WTC11 (cell line): ENCODE measurements around the gene SUPT3H. TPM values are rescaled to one million over a fixed set of nuclear protein-coding genes. Genes with fewer than 3 reads are reported as not detected.

Experiments used
- ATAC-seq: fragments of 200-7000 bp; cut with Tn5 transposase; 2 replicates; pipeline ENCODE4 v1.10.0; 2021; ENCODE audit warnings: mild to moderate bottlenecking, moderate library complexity
- CTCF ChIA-PET: fragments of 300-600 bp; sonication (Branson Sonifier 250); formaldehyde crosslinking; loops from one replicate; lab custom pipeline; 2021; ENCODE audit warnings: antibody characterized with exemption; lab: Charles Lee
- POLR2A ChIA-PET: fragments of 350-600 bp; sonication (Branson Sonifier 250); formaldehyde crosslinking; loops from one replicate; lab custom pipeline; 2021; ENCODE audit warnings: antibody characterized with exemption; lab: Charles Lee
- DNase-seq: peaks from one replicate; pipeline ENCODE4 v3.0.0; 2021; ENCODE audit warnings: low spot score
- H3K27ac Mint-ChIP-seq: 2 replicates; pipeline ENCODE4 v1.8.0; 2021; ENCODE audit warnings: mixed read lengths
- H3K27me3 Mint-ChIP-seq: 2 replicates; pipeline ENCODE4 v1.8.0; 2021; ENCODE audit warnings: low read depth, mild to moderate bottlenecking, moderate library complexity, mixed read lengths
- H3K36me3 Mint-ChIP-seq: 2 replicates; pipeline ENCODE4 v1.8.0; 2021; ENCODE audit warnings: mixed read lengths
- H3K4me1 Mint-ChIP-seq: 2 replicates; pipeline ENCODE4 v1.8.0; 2022; ENCODE audit warnings: mixed read lengths
- H3K4me3 Mint-ChIP-seq: 2 replicates; pipeline ENCODE4 v1.8.0; 2021; ENCODE audit warnings: mild to moderate bottlenecking, moderate library complexity, mixed read lengths
- H3K9me3 Mint-ChIP-seq: 2 replicates; pipeline ENCODE4 v1.8.0; 2021; ENCODE audit warnings: mixed read lengths
- CBFB ChIP-seq: sonication (generic); formaldehyde crosslinking; IDR thresholded peaks from 2 replicates; pipeline ENCODE4 v1.8.1; 2022; ENCODE audit warnings: mild to moderate bottlenecking, low read depth, missing genetic modification reagents
- CREM ChIP-seq: sonication (generic); formaldehyde crosslinking; IDR thresholded peaks from 2 replicates; pipeline ENCODE4 v1.8.1; 2022; ENCODE audit warnings: mild to moderate bottlenecking, missing genetic modification reagents, moderate library complexity
- E2F1 ChIP-seq: sonication (generic); formaldehyde crosslinking; IDR thresholded peaks from 2 replicates; pipeline ENCODE4 v1.8.0; 2022; ENCODE audit warnings: mild to moderate bottlenecking, missing genetic modification reagents
- GRHL2 ChIP-seq: fragments of 250-450 bp; sonication (Bioruptor Pico); IDR thresholded peaks from 2 replicates; pipeline ENCODE4 v1.8.0; 2022; ENCODE audit warnings: mild to moderate bottlenecking, moderate library complexity; ENCODE audit not compliant: insufficient replicate concordance, severe bottlenecking
- GTF2I ChIP-seq: fragments of 250-450 bp; sonication (Bioruptor Pico); conservative IDR thresholded peaks from 2 replicates; pipeline ENCODE4 v1.4.0; 2021; ENCODE audit warnings: mild to moderate bottlenecking
- JAZF1 ChIP-seq: fragments of 250-450 bp; sonication (Bioruptor Pico); IDR thresholded peaks from 2 replicates; pipeline ENCODE4 v1.9.0; 2021; ENCODE audit warnings: moderate library complexity, mild to moderate bottlenecking, inconsistent platforms
- KAT7 ChIP-seq: sonication (generic); formaldehyde crosslinking; IDR thresholded peaks from 2 replicates; pipeline ENCODE4 v1.8.1; 2023; ENCODE audit warnings: missing genetic modification reagents, mild to moderate bottlenecking, borderline replicate concordance
- MAX ChIP-seq: sonication (generic); formaldehyde crosslinking; IDR thresholded peaks from 2 replicates; pipeline ENCODE4 v1.8.0; 2022; ENCODE audit warnings: mild to moderate bottlenecking, missing genetic modification reagents
- NFE2L1 ChIP-seq: sonication (generic); formaldehyde crosslinking; IDR thresholded peaks from 2 replicates; pipeline ENCODE4 v1.8.1; 2023; ENCODE audit warnings: missing genetic modification reagents
- SMAD4 ChIP-seq: sonication (generic); formaldehyde crosslinking; IDR thresholded peaks from 2 replicates; pipeline ENCODE4 v1.8.0; 2022; ENCODE audit warnings: mild to moderate bottlenecking, missing genetic modification reagents
- ZBTB21 ChIP-seq: sonication (generic); formaldehyde crosslinking; IDR thresholded peaks from 2 replicates; pipeline ENCODE4 v1.8.1; 2023; ENCODE audit warnings: mild to moderate bottlenecking, missing genetic modification reagents, borderline replicate concordance
- ZBTB43 ChIP-seq: sonication (generic); formaldehyde crosslinking; IDR thresholded peaks from 2 replicates; pipeline ENCODE4 v1.8.1; 2023; ENCODE audit warnings: mild to moderate bottlenecking, missing genetic modification reagents
- ZMAT4 ChIP-seq: fragments of 250-450 bp; sonication (Bioruptor Pico); IDR thresholded peaks from 2 replicates; pipeline ENCODE4 v1.9.0; 2021; ENCODE audit warnings: mild to moderate bottlenecking
- ZNF232 ChIP-seq: sonication (generic); formaldehyde crosslinking; IDR thresholded peaks from 2 replicates; pipeline ENCODE4 v1.8.0; 2022; ENCODE audit warnings: mild to moderate bottlenecking, missing genetic modification reagents
- ZNF416 ChIP-seq: fragments of 250-450 bp; sonication (Bioruptor Pico); IDR thresholded peaks from 2 replicates; pipeline ENCODE4 v1.9.0; 2021; ENCODE audit warnings: mild to moderate bottlenecking, inconsistent platforms
- ZNF423 ChIP-seq: fragments of 250-450 bp; sonication (Bioruptor Pico); IDR thresholded peaks from 2 replicates; pipeline ENCODE4 v2.1.2; 2022; ENCODE audit warnings: mild to moderate bottlenecking, moderate library complexity
- ZNF425 ChIP-seq: fragments of 250-450 bp; sonication (Bioruptor Pico); conservative IDR thresholded peaks from 2 replicates; pipeline ENCODE4 v1.9.0; 2021; ENCODE audit warnings: mild to moderate bottlenecking
- total RNA-seq: library from RNA; stranded (reverse); gene quantifications from 3 replicates; pipeline ENCODE4 v1.2.3, GENCODE V29; 2021

The SUPT3H gene
- total RNA-seq, 1 experiment from 2014 or later = 15.3 TPM

GRCh38 chr6:44804546-44805159, 573.1 kb downstream of the SUPT3H start:
- H3K36me3 Mint-ChIP-seq = no peaks in the 10 kb centered on the region
- peaks cover 6% of the 10 kb centered on the region; the same call in 1 of the 2 replicates for H3K9me3 Mint-ChIP-seq
- POLR2A ChIA-PET = no interaction called here
- TF ChIP-seq CBFB (CRISPR knock-in tag) (no peak), GTF2I (CRISPR knock-in tag) (no peak), ZNF423 (CRISPR knock-in tag) (no peak), CREM (CRISPR knock-in tag) (no peak), ZBTB43 (CRISPR knock-in tag) (no peak), ZNF232 (no peak), ZNF416 (CRISPR knock-in tag) (no peak)
- ATAC-seq (no peak), DNase-seq (no peak)
- H3K27me3 Mint-ChIP-seq = no peaks in the 10 kb centered on the region
- no peak overlapping the region for H3K27ac Mint-ChIP-seq
- H3K4me1 Mint-ChIP-seq = peaks cover 15% of the 10 kb centered on the region
- CTCF ChIA-PET = interaction anchor here (1.0 kb wide), 1 partner anchor 149 kb away, joined by 3 read pairs; no protein-coding TSS in a partner anchor
- H3K4me3 Mint-ChIP-seq = no peak overlapping the region

- Mint-ChIP-seq H3K4me1 (peaks cover 11% of the 10 kb centered on the region), H3K9me3 (peaks cover 6% of the 10 kb centered on the region; the same call in 1 of the 2 replicates)
- CTCF ChIA-PET = interaction anchor here (1.0 kb wide), 1 partner anchor 148 kb away, joined by 3 read pairs; no protein-coding TSS in a partner anchor
Measured at GRCh38 chr6:44804016-44804415, 573.7 kb downstream of the SUPT3H start.

GRCh38 chr6:44800784-44801592, 576.7 kb downstream of the SUPT3H start:
- peaks cover 8% of the 10 kb centered on the region for H3K9me3 Mint-ChIP-seq
- POLR2A ChIA-PET = no interaction called here
- no peak overlapping the region for H3K4me3 Mint-ChIP-seq
- peaks cover 17% of the 10 kb centered on the region for H3K4me1 Mint-ChIP-seq
- CTCF ChIA-PET = interaction anchor here (0.9 to 1.7 kb wide), 2 partner anchors 23 to 325 kb away, joined by 3 read pairs; no protein-coding TSS in a partner anchor
- no peak for TF ChIP-seq ZNF425
- TF ChIP-seq ZNF416 (CRISPR knock-in tag) = no peak
- no peak for TF ChIP-seq KAT7 (CRISPR knock-in tag)
- TF ChIP-seq JAZF1 (CRISPR knock-in tag) = no peak
- TF ChIP-seq GRHL2 = no peak
- TF ChIP-seq NFE2L1 = no peak
- TF ChIP-seq MAX (CRISPR knock-in tag) = no peak
- TF ChIP-seq E2F1 (CRISPR knock-in tag) = no peak
- TF ChIP-seq ZBTB21 (CRISPR knock-in tag) = no peak
- no peak for TF ChIP-seq SMAD4
- DNase-seq (no peak), ATAC-seq (no peak)
- H3K36me3 Mint-ChIP-seq = no peaks in the 10 kb centered on the region
- H3K27ac Mint-ChIP-seq = no peak overlapping the region
- no peaks in the 10 kb centered on the region for H3K27me3 Mint-ChIP-seq

More at GRCh38 chr6:44804016-44804415, 573.7 kb downstream of the SUPT3H start:
- no peak for DNase-seq
- no peaks in the 10 kb centered on the region for H3K27me3 Mint-ChIP-seq
- POLR2A ChIA-PET = no interaction called here
- ATAC-seq = no peak
- no peak overlapping the region for H3K27ac Mint-ChIP-seq
- H3K36me3 Mint-ChIP-seq = no peaks in the 10 kb centered on the region
- TF ChIP-seq ZMAT4 (CRISPR knock-in tag) = no peak
- no peak overlapping the region for H3K4me3 Mint-ChIP-seq
